Measurements from ENCODE around the gene TMPRSS7. TPM values are rescaled to one million over a fixed set of nuclear protein-coding genes. Genes with fewer than 3 reads are reported as not detected.

The TMPRSS7 gene
- total RNA-seq, 4 donors from 2014 or later, result not detected

GRCh38 chr3:112013058-112013783 lies 21.3 kb upstream of the TMPRSS7 start:
- Histone ChIP-seq H3K9me3 (no peaks in the 10 kb centered on the region), H3K27ac (no peak overlapping the region), H3K4me3 (no peak overlapping the region), H3K36me3 (no peaks in the 10 kb centered on the region), H3K27me3 (no peaks in the 10 kb centered on the region), H3K4me1 (peaks cover 0 to 9% (median 0%) of the 10 kb centered on the region in 4 donors)
- intact Hi-C loops (cut with DNase I; ENCODE audit: low total_unique reads) (no loop called here), in situ Hi-C loops (cut with MboI; ENCODE audit: low pct_ligation_motif_present in 1 of 4, low pct_unique_long_range_greater_than_20kb in 1 of 4, low sequenced_read_pairs in 3 of 4) (no loop called here)
- TF ChIP-seq POLR2AphosphoS5 (IDR thresholded peaks at IDR 0.05), result no peak
- TF ChIP-seq, protein P1, sequence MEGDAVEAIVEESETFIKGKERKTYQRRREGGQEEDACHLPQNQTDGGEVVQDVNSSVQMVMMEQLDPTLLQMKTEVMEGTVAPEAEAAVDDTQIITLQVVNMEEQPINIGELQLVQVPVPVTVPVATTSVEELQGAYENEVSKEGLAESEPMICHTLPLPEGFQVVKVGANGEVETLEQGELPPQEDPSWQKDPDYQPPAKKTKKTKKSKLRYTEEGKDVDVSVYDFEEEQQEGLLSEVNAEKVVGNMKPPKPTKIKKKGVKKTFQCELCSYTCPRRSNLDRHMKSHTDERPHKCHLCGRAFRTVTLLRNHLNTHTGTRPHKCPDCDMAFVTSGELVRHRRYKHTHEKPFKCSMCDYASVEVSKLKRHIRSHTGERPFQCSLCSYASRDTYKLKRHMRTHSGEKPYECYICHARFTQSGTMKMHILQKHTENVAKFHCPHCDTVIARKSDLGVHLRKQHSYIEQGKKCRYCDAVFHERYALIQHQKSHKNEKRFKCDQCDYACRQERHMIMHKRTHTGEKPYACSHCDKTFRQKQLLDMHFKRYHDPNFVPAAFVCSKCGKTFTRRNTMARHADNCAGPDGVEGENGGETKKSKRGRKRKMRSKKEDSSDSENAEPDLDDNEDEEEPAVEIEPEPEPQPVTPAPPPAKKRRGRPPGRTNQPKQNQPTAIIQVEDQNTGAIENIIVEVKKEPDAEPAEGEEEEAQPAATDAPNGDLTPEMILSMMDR (IDR thresholded peaks at IDR 0.05), result peak; percentile 55 to 67 (median 64)
- no peak for TF ChIP-seq EP300 (IDR thresholded peaks at IDR 0.05; ENCODE audit: low read depth)
- TF ChIP-seq POLR2A (IDR thresholded peaks at IDR 0.05), result no peak
- DNase-seq, result peak; percentile 46
- WGBS, 2 donors (ENCODE audit: low coverage in 1 of 2), result 5 to 44% methylated on average over 10 to 19 of the region's 19 CpGs

DNA sequence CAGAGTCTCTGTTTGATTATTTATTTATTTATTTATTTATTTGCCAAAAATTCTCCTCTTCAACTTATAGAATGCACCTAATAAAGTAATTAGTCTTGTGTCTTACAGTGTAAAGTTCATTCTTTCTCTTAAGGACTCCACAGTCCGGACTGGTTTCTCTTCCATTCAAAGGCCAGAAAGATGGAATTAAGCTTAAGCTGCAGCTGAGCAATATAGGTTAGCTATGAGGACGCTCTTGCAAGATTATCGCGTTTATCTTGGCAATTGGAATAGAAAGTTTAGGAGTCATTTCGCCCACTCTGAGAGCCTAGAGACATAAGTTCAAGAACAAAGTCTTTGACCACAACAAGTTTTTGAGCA lies 20.8 kb upstream of the TMPRSS7 start:
- TF ChIP-seq POLR2A (IDR thresholded peaks at IDR 0.05) (no peak), POLR2AphosphoS5 (IDR thresholded peaks at IDR 0.05) (no peak)
- TF ChIP-seq, protein P1 (IDR thresholded peaks at IDR 0.05), result no peak
- intact Hi-C loops (cut with DNase I; ENCODE audit: low total_unique reads), result loop anchor here (1.0 kb wide), 1 partner anchor 346 kb away; no protein-coding TSS in a partner anchor
- Histone ChIP-seq H3K27me3 (no peaks in the 10 kb centered on the region), H3K9me3 (no peaks in the 10 kb centered on the region), H3K4me3 (no peak overlapping the region), H3K4me1 (peaks cover 0 to 9% (median 0%) of the 10 kb centered on the region in 4 donors), H3K27ac (no peak overlapping the region), H3K36me3 (no peaks in the 10 kb centered on the region)
- no peak for DNase-seq
- in situ Hi-C loops (cut with MboI; ENCODE audit: low pct_ligation_motif_present in 1 of 4, low pct_unique_long_range_greater_than_20kb in 1 of 4, low sequenced_read_pairs in 3 of 4), result no loop called here
- 55 to 61% methylated on average over 5 of the region's 5 CpGs for WGBS, 2 donors (ENCODE audit: low coverage in 1 of 2)

DNA sequence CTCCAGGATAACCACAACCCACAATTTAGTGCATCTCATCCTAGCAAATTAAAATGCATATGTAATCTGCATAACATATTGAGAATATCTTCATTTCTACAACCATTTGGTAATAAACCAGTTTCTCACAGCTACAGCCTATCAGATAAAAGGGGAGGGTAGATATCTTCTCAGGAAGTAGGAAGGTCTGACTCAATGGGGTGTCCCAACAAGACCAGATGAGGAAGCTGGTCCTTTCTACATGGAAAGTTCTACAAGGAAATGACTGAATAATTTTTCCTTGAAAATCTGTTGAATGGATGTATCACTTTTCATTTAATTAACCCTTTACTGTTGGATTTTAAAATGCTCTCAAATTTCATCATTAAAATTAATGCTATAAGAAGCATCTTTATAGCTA lies 17.4 kb upstream of the TMPRSS7 start:
- Histone ChIP-seq H3K4me1 (peaks cover 0 to 9% (median 0%) of the 10 kb centered on the region in 4 donors), H3K4me3 (no peak overlapping the region), H3K9me3 (no peaks in the 10 kb centered on the region), H3K36me3 (no peaks in the 10 kb centered on the region), H3K27ac (no peak overlapping the region), H3K27me3 (no peaks in the 10 kb centered on the region)
- no peak for TF ChIP-seq POLR2AphosphoS5 (IDR thresholded peaks at IDR 0.05)
- no peak for TF ChIP-seq POLR2A (IDR thresholded peaks at IDR 0.05)
- TF ChIP-seq EP300 (IDR thresholded peaks at IDR 0.05; ENCODE audit: low read depth), result no peak
- TF ChIP-seq, protein P1 (IDR thresholded peaks at IDR 0.05), result no peak
- in situ Hi-C loops (cut with MboI; ENCODE audit: low pct_ligation_motif_present in 1 of 4, low pct_unique_long_range_greater_than_20kb in 1 of 4, low sequenced_read_pairs in 3 of 4), result no loop called here
- intact Hi-C loops (cut with DNase I; ENCODE audit: low total_unique reads), result no loop called here
- DNase-seq, result no peak

- Histone ChIP-seq H3K9me3 (no peaks in the 10 kb centered on the region), H3K4me3 (no peak overlapping the region), H3K4me1 (peaks cover 0 to 2% (median 0%) of the 10 kb centered on the region in 4 donors), H3K36me3 (no peaks in the 10 kb centered on the region), H3K27me3 (no peaks in the 10 kb centered on the region), H3K27ac (no peak overlapping the region)
- in situ Hi-C loops (cut with MboI; ENCODE audit: low pct_ligation_motif_present in 1 of 4, low pct_unique_long_range_greater_than_20kb in 1 of 4, low sequenced_read_pairs in 3 of 4), result no loop called here
- WGBS, 2 donors (ENCODE audit: low coverage in 1 of 2), result 94% methylated on average over 4 of the region's 4 CpGs; no CpG with 5 or more reads in 1 of the 2 donors
- intact Hi-C loops (cut with DNase I; ENCODE audit: low total_unique reads), result no loop called here
- DNase-seq, result no peak
- TF ChIP-seq EP300 (IDR thresholded peaks at IDR 0.05; ENCODE audit: low read depth) (no peak), POLR2AphosphoS5 (IDR thresholded peaks at IDR 0.05) (no peak), POLR2A (IDR thresholded peaks at IDR 0.05) (no peak)
- TF ChIP-seq, protein P1 (IDR thresholded peaks at IDR 0.05), result no peak
These were observed 15.8 kb upstream of the TMPRSS7 start for GRCh38 chr3:112018712-112019111.

Measured in transverse colon (tissue), 4 donors.